MCF 10A (cell line): ENCODE results near the gene PHLPP1. TPM values are rescaled to one million over a fixed set of nuclear protein-coding genes. Genes with fewer than 3 reads are reported as not detected.
A peak's percentile ranks its signal among the peaks of the same experiment; 100 is the strongest.

ENCODE experiments used
- BruUV-seq: library from RNA; stranded (reverse); fragments of 400-500 nt; replicated peaks from 2 replicates; lab custom pipeline; 2021; lab: Mats Ljungman, UMichigan
- CTCF ChIA-PET: fragments of 300-600 bp; sonication (Branson Sonifier 250); formaldehyde crosslinking; extraction: SDS; loops from one replicate; lab custom pipeline; 2021; ENCODE audit warnings: antibody characterized with exemption, inconsistent platforms; lab: Yijun Ruan, JAX
- POLR2A ChIA-PET: fragments of 300-600, 350-650 bp; sonication (Branson Sonifier 250); formaldehyde crosslinking; extraction: SDS; loops from one replicate; lab custom pipeline; 2020; ENCODE audit warnings: antibody characterized with exemption, inconsistent platforms; lab: Yijun Ruan, JAX
- DNase-seq: peaks from one replicate; pipeline ENCODE4 v3.0.0-alpha.2; 2018; ENCODE audit not compliant: unreplicated experiment
- H3K27ac Mint-ChIP-seq: one replicate; pipeline ENCODE4 v1.8.0; 2022; ENCODE audit warnings: mild to moderate bottlenecking, low read depth, mixed read lengths; ENCODE audit not compliant: unreplicated experiment
- H3K27me3 Mint-ChIP-seq: one replicate; pipeline ENCODE4 v1.8.0; 2022; ENCODE audit warnings: mixed read lengths; ENCODE audit not compliant: insufficient read depth, unreplicated experiment
- H3K36me3 Mint-ChIP-seq: one replicate; pipeline ENCODE4 v1.8.0; 2022; ENCODE audit warnings: mild to moderate bottlenecking, moderate library complexity, mixed read lengths; ENCODE audit not compliant: insufficient read depth, unreplicated experiment
- H3K4me1 Mint-ChIP-seq: one replicate; pipeline ENCODE4 v1.8.0; 2022; ENCODE audit warnings: mixed read lengths; ENCODE audit not compliant: insufficient read depth, unreplicated experiment
- H3K4me3 Mint-ChIP-seq: one replicate; pipeline ENCODE4 v1.8.0; 2022; ENCODE audit warnings: mild to moderate bottlenecking, moderate library complexity, mixed read lengths; ENCODE audit not compliant: unreplicated experiment
- H3K9me3 Mint-ChIP-seq: one replicate; pipeline ENCODE4 v1.8.0; 2022; ENCODE audit warnings: mixed read lengths; ENCODE audit not compliant: unreplicated experiment
- intact Hi-C: fragments of 100-400 bp; cut with micrococcal nuclease; formaldehyde crosslinking; loops from 2 replicates; pipeline ENCODE4 v1.14.1; 2022
- total RNA-seq: library from RNA; stranded (reverse); gene quantifications from 2 replicates; pipeline ENCODE4 v1.2.3, GENCODE V29; 2022
- TF ChIP-seq, protein P1 (sequence below): fragments of 200-600 bp; IDR thresholded peaks from one replicate; pipeline ENCODE4 v1.8.0; 2022; ENCODE audit warnings: antibody characterized with exemption, mild to moderate bottlenecking; ENCODE audit not compliant: unreplicated experiment

Gene PHLPP1
- total RNA-seq, 1 experiment from 2014 or later: 13.1 TPM

DNA sequence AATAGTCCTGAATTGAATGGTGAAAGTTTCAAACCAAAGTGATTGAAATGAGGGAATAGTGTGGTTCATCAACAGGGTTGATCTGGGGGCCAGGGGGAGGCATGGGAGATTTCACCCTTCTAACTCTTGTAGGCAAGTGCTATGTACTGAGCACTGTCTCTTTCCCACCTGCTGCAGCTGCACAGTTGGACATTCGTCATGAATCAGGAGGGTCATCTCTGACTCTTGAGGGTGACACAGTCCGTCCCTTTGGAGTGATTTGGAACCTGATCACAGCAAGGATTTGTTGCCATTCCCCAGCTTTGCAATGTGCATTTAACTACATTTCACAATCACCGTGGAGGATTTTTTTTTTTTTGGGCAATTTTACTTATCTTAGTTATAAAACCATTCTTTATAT lies 224.6 kb downstream of the PHLPP1 start:
- DNase-seq: no peak
- H3K36me3 Mint-ChIP-seq: peaks cover 13% of the 10 kb centered on the region
- peaks cover 15% of the 10 kb centered on the region for H3K4me1 Mint-ChIP-seq
- no peak overlapping the region for H3K27ac Mint-ChIP-seq
- BruUV-seq: no TSS peak
- H3K27me3 Mint-ChIP-seq: no peaks in the 10 kb centered on the region
- ChIA-PET CTCF (interaction anchor here (0.6 kb wide), 1 partner anchor 17 kb away, joined by 3 read pairs; no protein-coding TSS in a partner anchor), POLR2A (interaction anchor here (0.6 to 0.7 kb wide), 2 partner anchors 44 to 126 kb away, joined by 3 read pairs; no protein-coding TSS in a partner anchor)
- TF ChIP-seq, protein P1, sequence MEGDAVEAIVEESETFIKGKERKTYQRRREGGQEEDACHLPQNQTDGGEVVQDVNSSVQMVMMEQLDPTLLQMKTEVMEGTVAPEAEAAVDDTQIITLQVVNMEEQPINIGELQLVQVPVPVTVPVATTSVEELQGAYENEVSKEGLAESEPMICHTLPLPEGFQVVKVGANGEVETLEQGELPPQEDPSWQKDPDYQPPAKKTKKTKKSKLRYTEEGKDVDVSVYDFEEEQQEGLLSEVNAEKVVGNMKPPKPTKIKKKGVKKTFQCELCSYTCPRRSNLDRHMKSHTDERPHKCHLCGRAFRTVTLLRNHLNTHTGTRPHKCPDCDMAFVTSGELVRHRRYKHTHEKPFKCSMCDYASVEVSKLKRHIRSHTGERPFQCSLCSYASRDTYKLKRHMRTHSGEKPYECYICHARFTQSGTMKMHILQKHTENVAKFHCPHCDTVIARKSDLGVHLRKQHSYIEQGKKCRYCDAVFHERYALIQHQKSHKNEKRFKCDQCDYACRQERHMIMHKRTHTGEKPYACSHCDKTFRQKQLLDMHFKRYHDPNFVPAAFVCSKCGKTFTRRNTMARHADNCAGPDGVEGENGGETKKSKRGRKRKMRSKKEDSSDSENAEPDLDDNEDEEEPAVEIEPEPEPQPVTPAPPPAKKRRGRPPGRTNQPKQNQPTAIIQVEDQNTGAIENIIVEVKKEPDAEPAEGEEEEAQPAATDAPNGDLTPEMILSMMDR: no peak
- intact Hi-C loops: loop anchor here (10.0 kb wide), 1 partner anchor 135 kb away; no protein-coding TSS in a partner anchor
- H3K9me3 Mint-ChIP-seq: no peaks in the 10 kb centered on the region
- H3K4me3 Mint-ChIP-seq: no peak overlapping the region

DNA sequence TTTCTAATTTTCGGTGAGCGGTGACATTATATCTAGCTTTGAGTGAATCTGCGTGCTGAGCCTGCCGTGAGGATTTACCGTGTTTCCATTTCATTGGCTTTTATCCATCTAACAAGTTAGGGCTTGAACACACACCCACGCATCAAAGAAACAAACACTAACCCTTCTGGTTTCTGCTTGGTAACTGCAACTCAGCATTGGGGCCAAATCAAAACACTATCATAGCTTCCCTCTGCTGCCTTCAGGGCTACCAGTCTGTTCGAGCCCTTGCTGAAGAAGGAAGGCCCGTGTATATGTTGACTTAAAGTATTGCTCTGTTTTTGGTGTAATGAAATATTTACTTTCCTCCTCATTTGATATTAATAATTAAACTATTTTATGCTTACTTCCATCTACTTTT lies 227.2 kb downstream of the PHLPP1 start:
- POLR2A ChIA-PET: interaction anchor here (0.6 to 2.4 kb wide), 10 partner anchors 11 to 481 kb away, joined by 3 to 21 read pairs (median 4); partner anchors contain the start of gene PHLPP1
- H3K4me1 Mint-ChIP-seq: peaks cover 5% of the 10 kb centered on the region
- H3K4me3 Mint-ChIP-seq: no peak overlapping the region
- TF ChIP-seq, protein P1: no peak
- BruUV-seq: no TSS peak
- CTCF ChIA-PET: interaction anchor here (0.9 to 1.9 kb wide), 4 partner anchors 40 to 356 kb away, joined by 3 to 5 read pairs (median 4); partner anchors contain the start of gene PHLPP1
- peaks cover 20% of the 10 kb centered on the region for H3K36me3 Mint-ChIP-seq
- intact Hi-C loops: no loop called here
- H3K9me3 Mint-ChIP-seq: no peaks in the 10 kb centered on the region
- peak; percentile 83 for DNase-seq
- H3K27ac Mint-ChIP-seq: peak overlapping the region; percentile 51
- no peaks in the 10 kb centered on the region for H3K27me3 Mint-ChIP-seq

GRCh38 chr18:62944454-62944853 lies 229.1 kb downstream of the PHLPP1 start:
- TF ChIP-seq, protein P1: no peak
- H3K9me3 Mint-ChIP-seq: no peaks in the 10 kb centered on the region
- H3K4me3 Mint-ChIP-seq: no peak overlapping the region
- BruUV-seq: no TSS peak
- ChIA-PET CTCF (interaction anchor here (0.6 to 1.9 kb wide), 3 partner anchors 38 to 358 kb away, joined by 4 to 5 read pairs (median 4); no protein-coding TSS in a partner anchor), POLR2A (interaction anchor here (0.8 to 1.3 kb wide), 2 partner anchors 230 to 281 kb away, joined by 3 read pairs; partner anchors contain the start of gene PHLPP1)
- peaks cover 20% of the 10 kb centered on the region for H3K36me3 Mint-ChIP-seq
- no peak overlapping the region for H3K27ac Mint-ChIP-seq
- no peak for DNase-seq
- no peaks in the 10 kb centered on the region for H3K27me3 Mint-ChIP-seq
- H3K4me1 Mint-ChIP-seq: no peaks in the 10 kb centered on the region
- intact Hi-C loops: no loop called here

DNA sequence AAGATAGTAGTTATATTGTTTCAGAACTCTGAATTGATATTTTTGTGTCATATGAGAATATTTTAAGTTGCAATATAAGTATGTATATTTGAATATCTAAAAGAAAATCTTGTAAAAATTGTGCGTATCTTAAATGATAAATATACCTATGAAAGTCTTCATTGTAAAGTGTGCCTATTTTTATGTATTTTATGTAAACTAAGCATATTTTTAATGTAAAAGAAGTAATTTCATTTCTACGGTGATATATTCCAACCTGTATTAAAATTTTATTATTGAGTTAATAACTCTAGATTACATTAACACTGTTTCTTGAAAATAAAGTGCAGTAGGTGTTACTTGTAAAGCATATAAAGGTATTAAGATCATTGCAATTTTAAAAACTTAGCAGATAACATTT lies 233.4 kb downstream of the PHLPP1 start:
- H3K27ac Mint-ChIP-seq: no peak overlapping the region
- no peaks in the 10 kb centered on the region for H3K9me3 Mint-ChIP-seq
- TF ChIP-seq, protein P1: no peak
- DNase-seq: no peak
- no TSS peak for BruUV-seq
- H3K36me3 Mint-ChIP-seq: peaks cover 14% of the 10 kb centered on the region
- CTCF ChIA-PET: interaction anchor here (1.0 to 2.1 kb wide), 2 partner anchors 9 to 234 kb away, joined by 6 to 9 read pairs; partner anchors contain the start of gene PHLPP1
- POLR2A ChIA-PET: interaction anchor here (0.7 to 1.6 kb wide), 3 partner anchors 13 to 249 kb away, joined by 3 to 4 read pairs (median 3); partner anchors contain the start of gene PHLPP1
- no peak overlapping the region for H3K4me3 Mint-ChIP-seq
- intact Hi-C loops: no loop called here
- H3K4me1 Mint-ChIP-seq: no peaks in the 10 kb centered on the region
- no peaks in the 10 kb centered on the region for H3K27me3 Mint-ChIP-seq
